Mucosa of descending colon (tissue), 3 donors: ENCODE data around the gene DUSP5. TPM values are rescaled to one million over a fixed set of nuclear protein-coding genes. Genes with fewer than 3 reads are reported as not detected.
A peak's percentile ranks its signal among the peaks of the same experiment; 100 is the strongest.

Experiments used
- ATAC-seq: fragments of 200-7000 bp; cut with Tn5 transposase; one replicate; pipeline ENCODE4 v1.9.1; 2020; ENCODE audit warnings: mild to moderate bottlenecking, moderate library complexity
- DNase-seq, 3 donors: peaks; one replicate each; pipeline ENCODE4 v3.0.0-alpha.2; 2020
- H3K36me3 ChIP-seq: fragments of 200-600 bp; one replicate; pipeline ENCODE4 v1.8.0; 2021; ENCODE audit warnings: low read depth, mild to moderate bottlenecking
- H3K4me1 ChIP-seq: fragments of 200-600 bp; one replicate; pipeline ENCODE4 v1.8.0; 2021; ENCODE audit warnings: low read depth, mild to moderate bottlenecking
- H3K4me3 ChIP-seq: fragments of 200-600 bp; one replicate; pipeline ENCODE4 v1.8.0; 2021; ENCODE audit warnings: mild to moderate bottlenecking
- H3K9me3 ChIP-seq: fragments of 200-600 bp; one replicate; pipeline ENCODE4 v1.8.0; 2021; ENCODE audit warnings: mild to moderate bottlenecking
- CTCF ChIP-seq: fragments of 200-600 bp; IDR thresholded peaks from one replicate; pipeline ENCODE4 v1.8.0; 2022; ENCODE audit warnings: antibody characterized with exemption, mild to moderate bottlenecking
- intact Hi-C, 2 donors: fragments of 100-400 bp; cut with DNase I in 1 of 2; cut with micrococcal nuclease in 1 of 2; formaldehyde crosslinking; loops; one replicate each; pipeline versions ENCODE4 v1.11.0 to v1.11.1; 2022; cut with DNase I, micrococcal nuclease
- total RNA-seq, 3 donors: library from RNA; stranded (reverse); fragmentation: NEBNext Ultra II Directional in 2 of 3; extraction: Animal tissue kit (Norgen Biotek cat#: 25700) in 2 of 3; gene quantifications; one replicate each; pipeline versions ENCODE4 v1.2.1 to v1.2.4, GENCODE V29; 2021 to 2023
- donor health status: DM: no; HTN: no; CAD: no; lungs with moderate emphysema.
- donor health status: DM: no; HTN: no; CAD: no.
- donor health status: DM: no; HTN: yes; CAD: no.

The DUSP5 gene
- total RNA-seq, 3 donors from 2014 or later, result 21.5 to 40.1 (median 23.9) TPM

- ATAC-seq (no peak), DNase-seq (no peak)
- no peaks in the 10 kb centered on the region for H3K36me3 ChIP-seq
- no peak for TF ChIP-seq CTCF
- no peaks in the 10 kb centered on the region for H3K4me1 ChIP-seq
- no peak overlapping the region for H3K4me3 ChIP-seq
- no peaks in the 10 kb centered on the region for H3K9me3 ChIP-seq
- intact Hi-C loops, result no loop called here
These were observed 13.0 kb downstream of the DUSP5 start for GRCh38 chr10:110510730-110511129.

- Histone ChIP-seq H3K9me3 (no peaks in the 10 kb centered on the region), H3K4me1 (no peaks in the 10 kb centered on the region), H3K4me3 (no peak overlapping the region), H3K36me3 (no peaks in the 10 kb centered on the region)
- intact Hi-C loops, result no loop called here
- no peak for TF ChIP-seq CTCF
- DNase-seq, result no peak
- ATAC-seq, result no peak
These were observed 14.2 kb downstream of the DUSP5 start for GRCh38 chr10:110511734-110512449.

GRCh38 chr10:110512461-110513187 lies 14.9 kb downstream of the DUSP5 start:
- Histone ChIP-seq H3K9me3 (no peaks in the 10 kb centered on the region), H3K36me3 (no peaks in the 10 kb centered on the region), H3K4me1 (no peaks in the 10 kb centered on the region), H3K4me3 (no peak overlapping the region)
- DNase-seq (no peak), ATAC-seq (peak; percentile 60)
- TF ChIP-seq CTCF, result no peak
- intact Hi-C loops, result no loop called here

GRCh38 chr10:110513949-110514348 lies 16.2 kb downstream of the DUSP5 start:
- H3K4me1 ChIP-seq, result no peaks in the 10 kb centered on the region
- no peak for ATAC-seq
- DNase-seq, result no peak
- no peaks in the 10 kb centered on the region for H3K9me3 ChIP-seq
- intact Hi-C loops, result no loop called here
- no peaks in the 10 kb centered on the region for H3K36me3 ChIP-seq
- no peak overlapping the region for H3K4me3 ChIP-seq
- no peak for TF ChIP-seq CTCF

- TF ChIP-seq CTCF, result no peak
- no peak overlapping the region for H3K4me3 ChIP-seq
- no peaks in the 10 kb centered on the region for H3K36me3 ChIP-seq
- intact Hi-C loops, result no loop called here
- ATAC-seq (no peak), DNase-seq (no peak)
- H3K4me1 ChIP-seq, result no peaks in the 10 kb centered on the region
- H3K9me3 ChIP-seq, result no peaks in the 10 kb centered on the region
These were observed 17.1 kb downstream of the DUSP5 start for GRCh38 chr10:110514848-110515247.
